ENCODE results near the gene KIF26B.

Gene KIF26B

DNA sequence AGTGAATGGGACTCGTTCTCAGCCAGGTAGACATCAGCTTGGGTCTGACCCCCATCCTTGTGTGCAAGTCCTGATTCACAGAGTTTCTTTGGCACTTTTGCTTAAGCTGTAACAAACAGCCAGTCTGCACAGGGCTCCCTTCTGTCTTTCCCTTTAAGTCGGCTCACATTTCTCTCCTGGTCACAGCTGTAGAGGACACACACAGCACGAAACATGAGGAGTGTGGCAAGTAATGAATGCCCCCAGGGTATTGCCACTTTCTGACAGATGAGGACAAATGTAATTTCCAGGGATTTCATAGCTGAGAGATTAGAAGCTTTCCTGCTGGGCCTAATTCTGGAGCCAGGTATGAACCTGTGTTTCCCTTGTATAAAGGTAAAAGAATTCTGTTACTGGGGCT, 423.5 kb downstream of the KIF26B start:
- no peak for TF ChIP-seq EZH2phosphoT487 (IDR thresholded peaks at IDR 0.05; ENCODE audit: borderline replicate concordance)
- TF ChIP-seq, protein P1, sequence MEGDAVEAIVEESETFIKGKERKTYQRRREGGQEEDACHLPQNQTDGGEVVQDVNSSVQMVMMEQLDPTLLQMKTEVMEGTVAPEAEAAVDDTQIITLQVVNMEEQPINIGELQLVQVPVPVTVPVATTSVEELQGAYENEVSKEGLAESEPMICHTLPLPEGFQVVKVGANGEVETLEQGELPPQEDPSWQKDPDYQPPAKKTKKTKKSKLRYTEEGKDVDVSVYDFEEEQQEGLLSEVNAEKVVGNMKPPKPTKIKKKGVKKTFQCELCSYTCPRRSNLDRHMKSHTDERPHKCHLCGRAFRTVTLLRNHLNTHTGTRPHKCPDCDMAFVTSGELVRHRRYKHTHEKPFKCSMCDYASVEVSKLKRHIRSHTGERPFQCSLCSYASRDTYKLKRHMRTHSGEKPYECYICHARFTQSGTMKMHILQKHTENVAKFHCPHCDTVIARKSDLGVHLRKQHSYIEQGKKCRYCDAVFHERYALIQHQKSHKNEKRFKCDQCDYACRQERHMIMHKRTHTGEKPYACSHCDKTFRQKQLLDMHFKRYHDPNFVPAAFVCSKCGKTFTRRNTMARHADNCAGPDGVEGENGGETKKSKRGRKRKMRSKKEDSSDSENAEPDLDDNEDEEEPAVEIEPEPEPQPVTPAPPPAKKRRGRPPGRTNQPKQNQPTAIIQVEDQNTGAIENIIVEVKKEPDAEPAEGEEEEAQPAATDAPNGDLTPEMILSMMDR (conservative IDR thresholded peaks at IDR 0.05; ENCODE audit: low read length) = no peak
- Histone ChIP-seq H3K27me3 (ENCODE audit: insufficient read depth, low read length, poor library complexity, severe bottlenecking) (no peaks in the 10 kb centered on the region), H3F3A (ENCODE audit: low read depth) (no peaks in the 10 kb centered on the region), H3K4me1 (ENCODE audit: insufficient read depth, low read length, poor library complexity, severe bottlenecking) (peaks cover 19% of the 10 kb centered on the region), H3K36me3 (ENCODE audit: insufficient read depth, low read length) (no peaks in the 10 kb centered on the region), H3K79me2 (ENCODE audit: insufficient read depth, low read length) (no peaks in the 10 kb centered on the region), H3K9me3 (ENCODE audit: insufficient read depth, low read depth, low read length) (no peaks in the 10 kb centered on the region), H2AFZ (ENCODE audit: low read length) (no peak overlapping the region), H3K4me2 (ENCODE audit: low read depth, low read length, poor library complexity, severe bottlenecking) (no peak overlapping the region), H4K20me1 (ENCODE audit: insufficient read depth, low read length, poor library complexity, severe bottlenecking) (no peaks in the 10 kb centered on the region), H3K9ac (ENCODE audit: low read depth, low read length, poor library complexity, severe bottlenecking) (no peak overlapping the region), H3K9me2 (replicated peaks; ENCODE audit: low read depth, low read length) (no peaks in the 10 kb centered on the region), H3K4me3 (ENCODE audit: low read length, poor library complexity, severe bottlenecking) (no peak overlapping the region)

DNA sequence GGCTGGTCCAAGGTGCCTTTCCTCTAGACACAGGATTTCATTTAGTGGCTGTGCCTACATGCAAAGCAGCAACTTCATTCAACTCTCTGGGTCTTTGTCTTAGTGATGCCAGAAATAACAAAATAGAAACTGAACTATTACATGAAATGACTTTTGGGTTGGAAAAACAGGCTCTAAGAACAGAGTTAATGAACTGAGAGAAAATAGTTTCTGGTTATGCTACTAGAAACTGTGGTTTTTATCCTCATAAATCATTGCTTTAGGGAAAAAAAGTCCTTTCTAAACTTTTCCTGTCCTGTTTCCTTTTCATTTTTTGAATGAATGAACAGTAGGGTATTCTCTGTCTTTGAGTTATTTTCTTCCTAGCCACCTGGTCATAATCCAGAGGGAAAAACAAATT, 424.0 kb downstream of the KIF26B start:
- Histone ChIP-seq H3K4me3 (ENCODE audit: low read length, poor library complexity, severe bottlenecking) (no peak overlapping the region), H3K9ac (ENCODE audit: low read depth, low read length, poor library complexity, severe bottlenecking) (no peak overlapping the region), H2AFZ (ENCODE audit: low read length) (no peak overlapping the region), H3K9me3 (ENCODE audit: insufficient read depth, low read depth, low read length) (no peaks in the 10 kb centered on the region), H4K20me1 (ENCODE audit: insufficient read depth, low read length, poor library complexity, severe bottlenecking) (no peaks in the 10 kb centered on the region), H3F3A (ENCODE audit: low read depth) (no peaks in the 10 kb centered on the region), H3K79me2 (ENCODE audit: insufficient read depth, low read length) (no peaks in the 10 kb centered on the region), H3K36me3 (ENCODE audit: insufficient read depth, low read length) (no peaks in the 10 kb centered on the region), H3K27me3 (ENCODE audit: insufficient read depth, low read length, poor library complexity, severe bottlenecking) (no peaks in the 10 kb centered on the region), H3K4me1 (ENCODE audit: insufficient read depth, low read length, poor library complexity, severe bottlenecking) (peaks cover 19% of the 10 kb centered on the region), H3K4me2 (ENCODE audit: low read depth, low read length, poor library complexity, severe bottlenecking) (no peak overlapping the region), H3K9me2 (replicated peaks; ENCODE audit: low read depth, low read length) (no peaks in the 10 kb centered on the region)
- TF ChIP-seq, protein P1 (conservative IDR thresholded peaks at IDR 0.05; ENCODE audit: low read length) = no peak
- no peak for TF ChIP-seq EZH2phosphoT487 (IDR thresholded peaks at IDR 0.05; ENCODE audit: borderline replicate concordance)

DNA sequence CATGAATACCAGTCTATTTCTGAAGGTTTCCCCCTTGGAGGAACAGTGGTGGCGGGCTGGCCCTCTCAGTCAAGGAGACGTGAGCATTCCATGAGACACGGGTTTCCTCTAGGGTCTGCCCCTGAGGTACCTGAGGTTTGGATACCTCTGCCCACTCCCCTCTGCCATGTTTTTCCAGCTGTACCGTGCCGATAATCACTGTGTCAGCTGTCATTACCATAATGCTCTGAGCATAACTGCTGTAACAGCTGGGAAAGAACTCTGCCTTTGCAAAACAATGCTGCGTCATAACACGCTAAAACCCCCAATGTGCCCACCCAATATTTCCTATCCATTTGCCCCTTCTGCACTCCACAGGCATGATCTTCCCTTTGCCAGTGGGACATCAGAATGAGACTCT, 425.1 kb downstream of the KIF26B start:
- TF ChIP-seq EZH2phosphoT487 (IDR thresholded peaks at IDR 0.05; ENCODE audit: borderline replicate concordance) = no peak
- TF ChIP-seq, protein P1 (conservative IDR thresholded peaks at IDR 0.05; ENCODE audit: low read length) = no peak
- no peak overlapping the region for H3K9ac ChIP-seq (ENCODE audit: low read depth, low read length, poor library complexity, severe bottlenecking)
- no peak overlapping the region for H3K4me2 ChIP-seq (ENCODE audit: low read depth, low read length, poor library complexity, severe bottlenecking)
- no peaks in the 10 kb centered on the region for H4K20me1 ChIP-seq (ENCODE audit: insufficient read depth, low read length, poor library complexity, severe bottlenecking)
- H3F3A ChIP-seq (ENCODE audit: low read depth) = no peaks in the 10 kb centered on the region
- no peaks in the 10 kb centered on the region for H3K27me3 ChIP-seq (ENCODE audit: insufficient read depth, low read length, poor library complexity, severe bottlenecking)
- no peak overlapping the region for H3K4me3 ChIP-seq (ENCODE audit: low read length, poor library complexity, severe bottlenecking)
- no peaks in the 10 kb centered on the region for H3K79me2 ChIP-seq (ENCODE audit: insufficient read depth, low read length)
- no peaks in the 10 kb centered on the region for H3K36me3 ChIP-seq (ENCODE audit: insufficient read depth, low read length)
- H2AFZ ChIP-seq (ENCODE audit: low read length) = no peak overlapping the region
- no peaks in the 10 kb centered on the region for H3K9me3 ChIP-seq (ENCODE audit: insufficient read depth, low read depth, low read length)
- peaks cover 19% of the 10 kb centered on the region for H3K4me1 ChIP-seq (ENCODE audit: insufficient read depth, low read length, poor library complexity, severe bottlenecking)
- H3K9me2 ChIP-seq (replicated peaks; ENCODE audit: low read depth, low read length) = no peaks in the 10 kb centered on the region

Measured in Loucy (cell line).